ENCODE measurements around the gene BTK.

DNA sequence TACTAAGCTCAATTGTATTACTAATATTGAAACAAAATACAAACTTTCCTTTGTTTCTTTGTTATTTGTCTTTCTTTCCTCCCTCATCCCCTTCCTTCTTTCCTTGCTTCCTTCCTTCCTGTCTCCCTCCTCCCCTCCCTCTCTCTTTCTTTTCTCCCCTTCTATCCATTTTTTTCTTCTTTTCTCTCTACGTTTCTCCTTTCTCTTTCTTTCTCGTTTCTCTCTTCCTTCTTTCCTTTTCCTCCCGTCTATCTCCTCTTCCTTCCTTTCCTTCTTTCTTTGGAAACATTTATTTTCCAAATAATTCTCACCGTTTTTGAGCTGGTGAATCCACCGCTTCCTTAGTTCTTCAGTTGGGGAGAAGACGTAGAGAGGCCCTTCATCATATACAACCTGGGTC, 16.3 kb downstream of the BTK start:
- TF ChIP-seq CTCF (IDR thresholded peaks at IDR 0.05; ENCODE audit: low read depth, low read length): no peak
- no peak for TF ChIP-seq POLR2A (IDR thresholded peaks at IDR 0.05; ENCODE audit: extremely low read depth, insufficient read length)
- TF ChIP-seq MAX (IDR thresholded peaks at IDR 0.05; ENCODE audit: low read depth, low read length): no peak
- no peak for TF ChIP-seq MYC (IDR thresholded peaks at IDR 0.05; ENCODE audit: low read depth, low read length)
